Measurements from ENCODE around the gene CCDC47. TPM values are rescaled to one million over a fixed set of nuclear protein-coding genes. Genes with fewer than 3 reads are reported as not detected.

CCDC47 gene
- total and polyA plus RNA-seq, 2 of the 13 experiments (the other 11 are each of a cell fraction or from before 2014, with no cell fraction given) = 59.3 to 99.5 TPM

- TF ChIP-seq HES4 (CRISPR knock-in tag; IDR thresholded peaks at IDR 0.05; ENCODE audit: borderline replicate concordance) (peak; percentile 6; the same call in 1 of the 2 replicates), ZNF652 (CRISPR knock-in tag; IDR thresholded peaks at IDR 0.05; ENCODE audit: borderline replicate concordance, low read depth) (no peak), PPARG (CRISPR knock-in tag; conservative IDR thresholded peaks at IDR 0.05) (peak; percentile 90), ZNF674 (CRISPR knock-in tag; IDR thresholded peaks at IDR 0.05; ENCODE audit: low read depth) (no peak), ZNF17 (CRISPR knock-in tag; IDR thresholded peaks at IDR 0.05) (no peak), HMG20A (CRISPR knock-in tag; IDR thresholded peaks at IDR 0.05; ENCODE audit: borderline replicate concordance) (no peak), ZNF253 (CRISPR knock-in tag; IDR thresholded peaks at IDR 0.05; ENCODE audit: borderline replicate concordance) (no peak), MATR3 (CRISPR knock-in tag; IDR thresholded peaks at IDR 0.05) (no peak), HOXA5 (CRISPR knock-in tag; IDR thresholded peaks at IDR 0.05) (no peak), ZBTB7B (CRISPR knock-in tag; IDR thresholded peaks at IDR 0.05) (no peak), ZNF782 (CRISPR knock-in tag; IDR thresholded peaks at IDR 0.05; ENCODE audit: borderline replicate concordance) (no peak), UBTF (CRISPR knock-in tag; IDR thresholded peaks at IDR 0.05) (no peak), ZGPAT (CRISPR knock-in tag; IDR thresholded peaks at IDR 0.05) (0 out of 2 replicates have a peak, but pooled peaks have one; percentile 21), ZNF790 (CRISPR knock-in tag; IDR thresholded peaks at IDR 0.05; ENCODE audit: borderline replicate concordance) (no peak), RAD51 (IDR thresholded peaks at IDR 0.05; ENCODE audit: borderline replicate concordance) (no peak), SAP130 (CRISPR knock-in tag; IDR thresholded peaks at IDR 0.05; ENCODE audit: low read depth) (no peak), MAX (IDR thresholded peaks at IDR 0.05) (no peak), MTF2 (CRISPR knock-in tag; IDR thresholded peaks at IDR 0.05; ENCODE audit: borderline replicate concordance) (no peak), MZF1 (CRISPR knock-in tag; IDR thresholded peaks at IDR 0.05; ENCODE audit: borderline replicate concordance) (no peak), ZNF512 (CRISPR knock-in tag; IDR thresholded peaks at IDR 0.05) (no peak)
- TF ChIP-seq, protein P1, sequence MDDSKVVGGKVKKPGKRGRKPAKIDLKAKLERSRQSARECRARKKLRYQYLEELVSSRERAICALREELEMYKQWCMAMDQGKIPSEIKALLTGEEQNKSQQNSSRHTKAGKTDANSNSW (CRISPR knock-in tag; IDR thresholded peaks at IDR 0.05; ENCODE audit: borderline replicate concordance) = no peak
- TF ChIP-seq, protein P2, sequence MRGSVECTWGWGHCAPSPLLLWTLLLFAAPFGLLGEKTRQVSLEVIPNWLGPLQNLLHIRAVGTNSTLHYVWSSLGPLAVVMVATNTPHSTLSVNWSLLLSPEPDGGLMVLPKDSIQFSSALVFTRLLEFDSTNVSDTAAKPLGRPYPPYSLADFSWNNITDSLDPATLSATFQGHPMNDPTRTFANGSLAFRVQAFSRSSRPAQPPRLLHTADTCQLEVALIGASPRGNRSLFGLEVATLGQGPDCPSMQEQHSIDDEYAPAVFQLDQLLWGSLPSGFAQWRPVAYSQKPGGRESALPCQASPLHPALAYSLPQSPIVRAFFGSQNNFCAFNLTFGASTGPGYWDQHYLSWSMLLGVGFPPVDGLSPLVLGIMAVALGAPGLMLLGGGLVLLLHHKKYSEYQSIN (CRISPR knock-in tag; IDR thresholded peaks at IDR 0.05; ENCODE audit: borderline replicate concordance) = no peak
- TF ChIP-seq, protein P3, sequence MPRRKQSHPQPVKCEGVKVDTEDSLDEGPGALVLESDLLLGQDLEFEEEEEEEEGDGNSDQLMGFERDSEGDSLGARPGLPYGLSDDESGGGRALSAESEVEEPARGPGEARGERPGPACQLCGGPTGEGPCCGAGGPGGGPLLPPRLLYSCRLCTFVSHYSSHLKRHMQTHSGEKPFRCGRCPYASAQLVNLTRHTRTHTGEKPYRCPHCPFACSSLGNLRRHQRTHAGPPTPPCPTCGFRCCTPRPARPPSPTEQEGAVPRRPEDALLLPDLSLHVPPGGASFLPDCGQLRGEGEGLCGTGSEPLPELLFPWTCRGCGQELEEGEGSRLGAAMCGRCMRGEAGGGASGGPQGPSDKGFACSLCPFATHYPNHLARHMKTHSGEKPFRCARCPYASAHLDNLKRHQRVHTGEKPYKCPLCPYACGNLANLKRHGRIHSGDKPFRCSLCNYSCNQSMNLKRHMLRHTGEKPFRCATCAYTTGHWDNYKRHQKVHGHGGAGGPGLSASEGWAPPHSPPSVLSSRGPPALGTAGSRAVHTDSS (CRISPR knock-in tag; conservative IDR thresholded peaks at IDR 0.05) = no peak
Observed at GRCh38 chr17:63696381-63696961, 76.9 kb downstream of the CCDC47 start (continued).
